Mammary epithelial cell (primary cell): ENCODE measurements around the gene FANCC.
A peak's percentile ranks its signal among the peaks of the same experiment; 100 is the strongest.

Experiments used
- EZH2 ChIP-seq: IDR thresholded peaks from 2 replicates; pipeline ENCODE4 v1.6.1; 2012; ENCODE audit warnings: low read length, inconsistent platforms, borderline replicate concordance
- TF ChIP-seq, protein P1 (sequence below), 2 donors: IDR thresholded peaks in 1 of 2; conservative IDR thresholded peaks in 1 of 2; 2 replicates each; pipeline ENCODE4 v1.5.1; 2011 to 2012; ENCODE audit warnings: inconsistent platforms in 2 of 2, low read length in 2 of 2, mild to moderate bottlenecking in 2 of 2, control low read depth in 1 of 2, low read depth in 1 of 2; ENCODE audit not compliant: insufficient read depth in 1 of 2; ENCODE audit errors: extremely low read depth in 1 of 2

DNA sequence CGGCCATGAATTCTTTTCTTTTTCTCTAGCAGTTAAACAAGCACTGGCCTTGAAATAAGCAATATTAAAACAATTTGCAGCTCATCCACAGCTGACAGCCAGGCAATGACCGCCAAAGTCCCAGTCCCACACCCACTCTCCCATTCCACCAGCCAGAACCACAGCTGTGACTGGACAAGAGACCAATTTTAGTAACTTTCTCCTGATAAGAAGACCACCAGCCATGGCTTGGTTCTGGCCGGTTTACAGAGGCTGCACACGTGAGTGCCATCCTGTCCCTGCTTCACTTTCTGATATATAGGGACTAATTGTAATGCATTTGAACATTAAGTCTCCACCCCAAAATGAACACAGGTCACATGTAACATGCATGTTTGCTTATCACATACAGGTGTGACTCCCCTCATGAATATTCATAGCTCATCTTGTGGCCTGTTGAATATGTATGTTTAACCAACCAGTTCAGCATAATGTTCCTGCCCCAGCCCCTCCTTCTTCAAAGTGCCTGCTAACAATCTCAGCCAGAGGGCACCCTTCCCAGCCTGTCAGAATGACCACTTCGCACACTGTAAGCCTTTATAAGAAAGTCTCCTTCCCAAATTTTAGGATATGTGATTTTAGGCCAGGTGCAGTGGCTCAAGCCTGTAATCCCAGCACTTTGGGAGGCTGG lies 23.9 kb upstream of the FANCC start:
- TF ChIP-seq, protein P1, sequence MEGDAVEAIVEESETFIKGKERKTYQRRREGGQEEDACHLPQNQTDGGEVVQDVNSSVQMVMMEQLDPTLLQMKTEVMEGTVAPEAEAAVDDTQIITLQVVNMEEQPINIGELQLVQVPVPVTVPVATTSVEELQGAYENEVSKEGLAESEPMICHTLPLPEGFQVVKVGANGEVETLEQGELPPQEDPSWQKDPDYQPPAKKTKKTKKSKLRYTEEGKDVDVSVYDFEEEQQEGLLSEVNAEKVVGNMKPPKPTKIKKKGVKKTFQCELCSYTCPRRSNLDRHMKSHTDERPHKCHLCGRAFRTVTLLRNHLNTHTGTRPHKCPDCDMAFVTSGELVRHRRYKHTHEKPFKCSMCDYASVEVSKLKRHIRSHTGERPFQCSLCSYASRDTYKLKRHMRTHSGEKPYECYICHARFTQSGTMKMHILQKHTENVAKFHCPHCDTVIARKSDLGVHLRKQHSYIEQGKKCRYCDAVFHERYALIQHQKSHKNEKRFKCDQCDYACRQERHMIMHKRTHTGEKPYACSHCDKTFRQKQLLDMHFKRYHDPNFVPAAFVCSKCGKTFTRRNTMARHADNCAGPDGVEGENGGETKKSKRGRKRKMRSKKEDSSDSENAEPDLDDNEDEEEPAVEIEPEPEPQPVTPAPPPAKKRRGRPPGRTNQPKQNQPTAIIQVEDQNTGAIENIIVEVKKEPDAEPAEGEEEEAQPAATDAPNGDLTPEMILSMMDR (conservative IDR thresholded peaks at IDR 0.05 in 1 of 2, IDR thresholded peaks at IDR 0.05 in 1 of 2; ENCODE audit: extremely low read depth in 1 of 2, insufficient read depth in 1 of 2, low read depth in 1 of 2, low read length in 2 of 2), result peak; percentile 18 to 52
- no peak for TF ChIP-seq EZH2
